Measurements from ENCODE around the gene SIPA1L3.

DNA sequence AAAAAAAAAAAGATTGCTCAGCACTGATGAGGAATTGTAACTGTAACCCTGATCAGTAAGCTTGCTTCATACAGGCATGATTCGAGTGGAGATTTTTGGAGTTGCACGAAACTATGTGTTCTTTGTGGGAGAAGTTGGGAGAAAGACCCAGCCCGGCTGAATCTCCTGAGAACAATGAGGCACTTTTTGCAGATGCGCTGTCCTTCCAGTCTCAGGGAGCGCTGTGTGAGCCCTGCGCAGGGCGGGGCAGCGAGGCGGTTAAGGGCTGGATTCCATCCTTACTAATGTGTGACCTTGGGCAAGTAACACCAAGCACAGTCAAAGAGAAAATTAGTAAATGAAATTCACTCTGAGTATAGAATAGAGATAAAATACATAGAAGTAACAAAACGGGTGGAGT, 76.9 kb downstream of the SIPA1L3 start:
- TF ChIP-seq POLR2A (IDR thresholded peaks at IDR 0.05; ENCODE audit: extremely low read depth, insufficient read length) (no peak), MYC (IDR thresholded peaks at IDR 0.05; ENCODE audit: low read depth, low read length) (no peak)
- TF ChIP-seq, protein P1, sequence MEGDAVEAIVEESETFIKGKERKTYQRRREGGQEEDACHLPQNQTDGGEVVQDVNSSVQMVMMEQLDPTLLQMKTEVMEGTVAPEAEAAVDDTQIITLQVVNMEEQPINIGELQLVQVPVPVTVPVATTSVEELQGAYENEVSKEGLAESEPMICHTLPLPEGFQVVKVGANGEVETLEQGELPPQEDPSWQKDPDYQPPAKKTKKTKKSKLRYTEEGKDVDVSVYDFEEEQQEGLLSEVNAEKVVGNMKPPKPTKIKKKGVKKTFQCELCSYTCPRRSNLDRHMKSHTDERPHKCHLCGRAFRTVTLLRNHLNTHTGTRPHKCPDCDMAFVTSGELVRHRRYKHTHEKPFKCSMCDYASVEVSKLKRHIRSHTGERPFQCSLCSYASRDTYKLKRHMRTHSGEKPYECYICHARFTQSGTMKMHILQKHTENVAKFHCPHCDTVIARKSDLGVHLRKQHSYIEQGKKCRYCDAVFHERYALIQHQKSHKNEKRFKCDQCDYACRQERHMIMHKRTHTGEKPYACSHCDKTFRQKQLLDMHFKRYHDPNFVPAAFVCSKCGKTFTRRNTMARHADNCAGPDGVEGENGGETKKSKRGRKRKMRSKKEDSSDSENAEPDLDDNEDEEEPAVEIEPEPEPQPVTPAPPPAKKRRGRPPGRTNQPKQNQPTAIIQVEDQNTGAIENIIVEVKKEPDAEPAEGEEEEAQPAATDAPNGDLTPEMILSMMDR (IDR thresholded peaks at IDR 0.05; ENCODE audit: low read depth, low read length) = no peak

Data from NB4 (cell line).